IMR-90 (cell line): ENCODE results near the gene PCBP3. TPM values are rescaled to one million over a fixed set of nuclear protein-coding genes. Genes with fewer than 3 reads are reported as not detected.

Source experiments
- ATAC-seq: fragments of 200-7000 bp; cut with Tn5 transposase; 2 replicates; pipeline ENCODE4 v1.9.1; 2020; ENCODE audit warnings: low read depth, mild to moderate bottlenecking, moderate library complexity
- BruUV-seq: library from RNA; stranded (reverse); fragments of 400-500 nt; replicated peaks from 2 replicates; lab custom pipeline; 2021; lab: Mats Ljungman, UMichigan
- CTCF ChIA-PET: fragments of 300-600 bp; formaldehyde crosslinking; extraction: SDS; loops from one replicate; lab custom pipeline; 2021; ENCODE audit warnings: antibody characterized with exemption; lab: Yijun Ruan, JAX
- POLR2A ChIA-PET: fragments of 300-600 bp; sonication (Branson Sonifier 250); formaldehyde crosslinking; loops from one replicate; lab custom pipeline; 2022; ENCODE audit warnings: antibody characterized with exemption; ENCODE audit not compliant: unreplicated experiment; lab: Charles Lee
- DNase-seq: peaks from one replicate; pipeline ENCODE4 v3.0.0; 2013
- H2AFZ ChIP-seq: replicated peaks from 2 replicates; pipeline ENCODE3; 2013; ENCODE audit warnings: low read length, mild to moderate bottlenecking; ENCODE audit not compliant: poor library complexity
- H2AK5ac ChIP-seq: 2 replicates; pipeline ENCODE4 v1.6.1; 2013; ENCODE audit warnings: low read depth, low read length, inconsistent platforms
- H2AK9ac ChIP-seq: replicated peaks from 2 replicates; pipeline ENCODE3; 2013; ENCODE audit warnings: mild to moderate bottlenecking, low read depth, low read length, moderate library complexity; ENCODE audit not compliant: poor library complexity
- H2BK120ac ChIP-seq: 2 replicates; pipeline ENCODE4 v1.6.1; 2013; ENCODE audit warnings: low read depth, low read length, inconsistent platforms
- H2BK15ac ChIP-seq: 3 replicates; pipeline ENCODE4 v1.6.1; 2013; ENCODE audit warnings: low read depth, low read length, inconsistent platforms
- H2BK20ac ChIP-seq: 2 replicates; pipeline ENCODE4 v1.6.1; 2013; ENCODE audit warnings: low read depth, mild to moderate bottlenecking, inconsistent platforms, low read length, moderate library complexity
- H2BK5ac ChIP-seq: 2 replicates; pipeline ENCODE4 v1.6.1; 2013; ENCODE audit warnings: mild to moderate bottlenecking, low read depth, low read length, inconsistent platforms; ENCODE audit not compliant: poor library complexity, severe bottlenecking
- H3K14ac ChIP-seq: replicated peaks from 2 replicates; pipeline ENCODE4 v1.6.1; 2013; ENCODE audit warnings: low read depth, low read length, inconsistent platforms
- H3K18ac ChIP-seq: 2 replicates; pipeline ENCODE4 v1.6.1; 2013; ENCODE audit warnings: low read depth, low read length, control low read depth
- H3K23ac ChIP-seq: 2 replicates; pipeline ENCODE4 v1.6.1; 2013; ENCODE audit warnings: low read depth, low read length, inconsistent platforms
- H3K27ac ChIP-seq: 2 replicates; pipeline ENCODE4 v1.5.1; 2013; ENCODE audit warnings: mild to moderate bottlenecking, control low read depth, low read length; ENCODE audit not compliant: insufficient read depth
- H3K27me3 ChIP-seq: 2 replicates; pipeline ENCODE4 v1.6.1; 2013; ENCODE audit warnings: low read length; ENCODE audit not compliant: control insufficient read depth, insufficient read depth
- H3K36me3 ChIP-seq: 2 replicates; pipeline ENCODE4 v1.6.1; 2013; ENCODE audit warnings: low read length, mixed read lengths; ENCODE audit not compliant: control insufficient read depth, insufficient read depth
- H3K4ac ChIP-seq: 2 replicates; pipeline ENCODE4 v1.6.1; 2013; ENCODE audit warnings: low read depth, low read length, inconsistent platforms
- H3K4me1 ChIP-seq: 2 replicates; pipeline ENCODE4 v1.6.1; 2013; ENCODE audit warnings: low read length, mixed read lengths; ENCODE audit not compliant: control insufficient read depth, insufficient read depth
- H3K4me2 ChIP-seq: 2 replicates; pipeline ENCODE4 v1.6.1; 2013; ENCODE audit warnings: low read depth, mild to moderate bottlenecking, control low read depth, low read length, moderate library complexity
- H3K4me3 ChIP-seq: 2 replicates; pipeline ENCODE4 v1.5.1; 2013; ENCODE audit warnings: low read depth, mild to moderate bottlenecking, control low read depth, low read length, moderate library complexity; ENCODE audit not compliant: insufficient read depth
- H3K56ac ChIP-seq: 2 replicates; pipeline ENCODE4 v1.6.1; 2013; ENCODE audit warnings: low read length, inconsistent platforms; ENCODE audit not compliant: insufficient read depth; ENCODE audit errors: extremely low read depth
- H3K79me1 ChIP-seq, 2 experiments: 2 replicates each; pipeline ENCODE4 v1.6.1; 2013; ENCODE audit warnings: low read length in 2 of 2, inconsistent platforms in 1 of 2, low read depth in 1 of 2
- H3K9ac ChIP-seq: 2 replicates; pipeline ENCODE4 v1.6.1; 2013; ENCODE audit warnings: low read depth, low read length, control low read depth
- H3K9me1 ChIP-seq: 2 replicates; pipeline ENCODE4 v1.6.1; 2013; ENCODE audit warnings: low read length, inconsistent platforms; ENCODE audit not compliant: insufficient read depth
- H3K9me3 ChIP-seq: 2 replicates; pipeline ENCODE4 v1.6.1; 2013; ENCODE audit warnings: low read length; ENCODE audit not compliant: control insufficient read depth, insufficient read depth
- H4K20me1 ChIP-seq: 2 replicates; pipeline ENCODE4 v1.6.1; 2013; ENCODE audit warnings: low read length, inconsistent platforms; ENCODE audit not compliant: insufficient read depth
- H4K5ac ChIP-seq: 2 replicates; pipeline ENCODE4 v1.6.1; 2013; ENCODE audit warnings: mild to moderate bottlenecking, low read depth, low read length, control low read depth
- H4K8ac ChIP-seq, 2 experiments: 2 replicates each; pipeline ENCODE4 v1.6.1; 2013; ENCODE audit warnings: low read depth in 2 of 2, low read length in 2 of 2, control low read depth in 1 of 2, inconsistent platforms in 1 of 2
- H4K91ac ChIP-seq: 2 replicates; pipeline ENCODE4 v1.6.1; 2013; ENCODE audit warnings: low read depth, low read length, inconsistent platforms; ENCODE audit not compliant: insufficient read depth
- CEBPB ChIP-seq: IDR thresholded peaks from 2 replicates; pipeline ENCODE4 v1.6.1; 2012; ENCODE audit warnings: low read depth, low read length, improper control_type of control experiment
- CHD1 ChIP-seq: IDR thresholded peaks from 2 replicates; pipeline ENCODE4 v1.6.1; 2012; ENCODE audit warnings: low read depth, low read length, improper control_type of control experiment
- FOS ChIP-seq: fragments of 150-350 bp; IDR thresholded peaks from 2 replicates; pipeline ENCODE4 v1.6.1; 2016; ENCODE audit warnings: low read depth, low read length
- MAFK ChIP-seq: IDR thresholded peaks from 2 replicates; pipeline ENCODE4 v1.6.1; 2012; ENCODE audit warnings: low read depth, low read length, improper control_type of control experiment
- MAZ ChIP-seq: IDR thresholded peaks from 2 replicates; pipeline ENCODE4 v1.6.1; 2012; ENCODE audit warnings: low read depth, mild to moderate bottlenecking, low read length, improper control_type of control experiment, moderate library complexity, borderline replicate concordance
- MXI1 ChIP-seq: IDR thresholded peaks from 2 replicates; pipeline ENCODE4 v1.6.1; 2012; ENCODE audit warnings: low read depth, mild to moderate bottlenecking, low read length, moderate library complexity, borderline replicate concordance
- NFE2L2 ChIP-seq: fragments of 150-350 bp; IDR thresholded peaks from 2 replicates; pipeline ENCODE4 v1.6.1; 2016; ENCODE audit warnings: low read depth, mild to moderate bottlenecking, low read length
- POLR2A ChIP-seq: IDR thresholded peaks from 2 replicates; pipeline ENCODE4 v1.6.1; 2012; ENCODE audit warnings: mild to moderate bottlenecking, low read depth, low read length
- RAD21 ChIP-seq: IDR thresholded peaks from 2 replicates; pipeline ENCODE4 v1.6.1; 2012; ENCODE audit warnings: low read length, improper control_type of control experiment
- RCOR1 ChIP-seq: IDR thresholded peaks from 2 replicates; pipeline ENCODE4 v1.6.1; 2012; ENCODE audit warnings: mild to moderate bottlenecking, low read length, improper control_type of control experiment; ENCODE audit not compliant: insufficient replicate concordance
- RFX5 ChIP-seq: IDR thresholded peaks from 2 replicates; pipeline ENCODE4 v1.8.0; 2012; ENCODE audit warnings: low read depth, mild to moderate bottlenecking, low read length, moderate library complexity
- SMC3 ChIP-seq: fragments of 150-350 bp; IDR thresholded peaks from 2 replicates; pipeline ENCODE4 v1.6.1; 2016; ENCODE audit warnings: low read depth, mild to moderate bottlenecking, antibody characterized with exemption, low read length, moderate library complexity
- WGBS, 2 experiments: methylation state at CpG; one replicate each; pipeline versions ENCODE4 v1.1.5 to v1.1.7; 2013; ENCODE audit warnings: missing lambda C conversion rate in 2 of 2; ENCODE audit not compliant: insufficient read length in 1 of 2; ENCODE audit errors: extremely low coverage in 2 of 2; 5-methylcytosine and 5-hydroxymethylcytosine counted together
- dilution Hi-C: fragments of 300-500 bp; cut with HindIII; formaldehyde crosslinking; loops from one replicate; pipeline ENCODE4 v1.14.3; 2018; ENCODE audit warnings: low sequenced_read_pairs; ENCODE audit not compliant: unreplicated experiment
- in situ Hi-C: fragments of 300-500 bp; cut with MboI; formaldehyde crosslinking; loops from 3 replicates; pipeline ENCODE4 v1.14.3; 2019; ENCODE audit warnings: low sequenced_read_pairs, inconsistent platforms, mixed read lengths
- intact Hi-C: fragments of 100-400 bp; cut with micrococcal nuclease; formaldehyde crosslinking; loops from 2 replicates; pipeline ENCODE4 v1.10.0; 2022
- polyA plus RNA-seq, 3 experiments: library from polyadenylated mRNA; depleted of rRNA; stranded (reverse); fragments of >200 nt; gene quantifications; 2 replicates each; pipeline ENCODE4 v1.2.3, GENCODE V29; 2012; ENCODE audit warnings: low replicate concordance in 1 of 3
- total RNA-seq: library from RNA; depleted of rRNA; stranded (reverse); fragments of >200 nt; gene quantifications from 2 replicates; pipeline ENCODE4 v1.2.3, GENCODE V29; 2012
- TF ChIP-seq, protein P1 (sequence below): conservative IDR thresholded peaks from 2 replicates; pipeline ENCODE4 v1.5.1; 2012; ENCODE audit warnings: mild to moderate bottlenecking, low read depth, low read length, improper control_type of control experiment
- TF ChIP-seq, protein P2 (sequence below): fragments of 150-350 bp; IDR thresholded peaks from 2 replicates; pipeline ENCODE4 v1.6.1; 2016; ENCODE audit warnings: low read depth, mild to moderate bottlenecking, low read length, moderate library complexity, borderline replicate concordance

Gene PCBP3
- total and polyA plus RNA-seq, 2 of the 4 experiments (the other 2 are of a cell fraction), result 2.9 to 3.9 TPM

DNA sequence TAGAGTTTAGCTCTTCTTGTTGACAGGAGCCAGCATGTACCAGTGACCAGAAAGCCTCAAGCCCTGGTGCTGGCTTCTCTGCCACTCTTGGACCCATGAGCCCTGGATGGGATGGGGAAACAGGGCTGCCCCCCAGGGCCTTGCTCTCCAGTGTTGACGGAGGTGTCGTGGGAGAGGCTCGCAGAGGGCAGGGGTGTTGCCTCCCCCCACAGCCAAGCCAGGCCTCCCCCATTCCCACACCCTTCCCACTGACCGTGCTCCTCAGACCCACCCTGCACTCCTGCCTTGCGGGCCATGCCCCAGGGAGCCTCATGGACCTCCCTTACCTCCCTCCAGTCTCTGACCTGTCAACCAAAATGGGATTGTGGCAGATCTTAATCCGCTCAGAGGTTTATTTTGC, 214.2 kb downstream of the PCBP3 start:
- BruUV-seq, result no TSS peak
- Histone ChIP-seq H3K14ac (no peak overlapping the region), H3K79me1 (no peaks in the 10 kb centered on the region), H4K5ac (no peak overlapping the region), H2AK9ac (no peak overlapping the region), H3K9me3 (no peaks in the 10 kb centered on the region), H2AK5ac (no peak overlapping the region), H3K36me3 (0 out of 2 replicates have a peak, but pooled peaks cover 1% of the 10 kb centered on the region), H4K20me1 (no peaks in the 10 kb centered on the region), H3K4me2 (no peak overlapping the region), H3K9me1 (peaks cover 3% of the 10 kb centered on the region; the same call in 1 of the 2 replicates), H3K27me3 (no peaks in the 10 kb centered on the region), H2BK120ac (no peak overlapping the region), H2BK5ac (no peak overlapping the region), H2BK20ac (no peak overlapping the region), H3K4me1 (no peaks in the 10 kb centered on the region), H3K9ac (no peak overlapping the region), H3K4ac (no peak overlapping the region), H2AFZ (no peak overlapping the region), H4K8ac (no peak overlapping the region), H3K56ac (no peak overlapping the region), H3K23ac (no peak overlapping the region), H2BK15ac (no peak overlapping the region), H3K27ac (no peak overlapping the region), H4K91ac (no peak overlapping the region), H3K18ac (no peak overlapping the region), H3K4me3 (no peak overlapping the region)
- ChIA-PET POLR2A (no interaction called here), CTCF (no interaction called here)
- DNase-seq (no peak), ATAC-seq (no peak)
- in situ Hi-C loops, result no loop called here
- TF ChIP-seq NFE2L2 (no peak), RCOR1 (no peak), FOS (no peak), MAFK (no peak), MXI1 (no peak), MAZ (no peak), SMC3 (no peak), RFX5 (no peak), POLR2A (no peak), CHD1 (no peak), CEBPB (no peak), RAD21 (no peak)
- TF ChIP-seq, protein P1, sequence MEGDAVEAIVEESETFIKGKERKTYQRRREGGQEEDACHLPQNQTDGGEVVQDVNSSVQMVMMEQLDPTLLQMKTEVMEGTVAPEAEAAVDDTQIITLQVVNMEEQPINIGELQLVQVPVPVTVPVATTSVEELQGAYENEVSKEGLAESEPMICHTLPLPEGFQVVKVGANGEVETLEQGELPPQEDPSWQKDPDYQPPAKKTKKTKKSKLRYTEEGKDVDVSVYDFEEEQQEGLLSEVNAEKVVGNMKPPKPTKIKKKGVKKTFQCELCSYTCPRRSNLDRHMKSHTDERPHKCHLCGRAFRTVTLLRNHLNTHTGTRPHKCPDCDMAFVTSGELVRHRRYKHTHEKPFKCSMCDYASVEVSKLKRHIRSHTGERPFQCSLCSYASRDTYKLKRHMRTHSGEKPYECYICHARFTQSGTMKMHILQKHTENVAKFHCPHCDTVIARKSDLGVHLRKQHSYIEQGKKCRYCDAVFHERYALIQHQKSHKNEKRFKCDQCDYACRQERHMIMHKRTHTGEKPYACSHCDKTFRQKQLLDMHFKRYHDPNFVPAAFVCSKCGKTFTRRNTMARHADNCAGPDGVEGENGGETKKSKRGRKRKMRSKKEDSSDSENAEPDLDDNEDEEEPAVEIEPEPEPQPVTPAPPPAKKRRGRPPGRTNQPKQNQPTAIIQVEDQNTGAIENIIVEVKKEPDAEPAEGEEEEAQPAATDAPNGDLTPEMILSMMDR, result no peak
- TF ChIP-seq, protein P2, sequence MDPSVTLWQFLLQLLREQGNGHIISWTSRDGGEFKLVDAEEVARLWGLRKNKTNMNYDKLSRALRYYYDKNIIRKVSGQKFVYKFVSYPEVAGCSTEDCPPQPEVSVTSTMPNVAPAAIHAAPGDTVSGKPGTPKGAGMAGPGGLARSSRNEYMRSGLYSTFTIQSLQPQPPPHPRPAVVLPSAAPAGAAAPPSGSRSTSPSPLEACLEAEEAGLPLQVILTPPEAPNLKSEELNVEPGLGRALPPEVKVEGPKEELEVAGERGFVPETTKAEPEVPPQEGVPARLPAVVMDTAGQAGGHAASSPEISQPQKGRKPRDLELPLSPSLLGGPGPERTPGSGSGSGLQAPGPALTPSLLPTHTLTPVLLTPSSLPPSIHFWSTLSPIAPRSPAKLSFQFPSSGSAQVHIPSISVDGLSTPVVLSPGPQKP, result no peak
- intact Hi-C loops, result no loop called here
- dilution Hi-C loops, result no loop called here
- WGBS, 2 experiments, result 100% methylated on average over 1 of the region's 6 CpGs; no CpG with 5 or more reads in 1 of the 2 experiments
